PFSK-1 (cell line): ENCODE results near the gene FAIM2.

Source experiments
- FOXP2 ChIP-seq: optimal IDR thresholded peaks from 2 replicates; pipeline ENCODE3; 2011; ENCODE audit warnings: borderline replicate concordance, control low read depth, inconsistent platforms; ENCODE audit not compliant: insufficient read depth; ENCODE audit errors: extremely low read length, extremely low read depth
- REST ChIP-seq, 2 experiments: IDR thresholded peaks; 2 replicates each; pipeline versions ENCODE4 v1.6.1 to v1.8.0; 2011 to 2012; ENCODE audit warnings: low read depth in 2 of 2, low read length in 2 of 2, control low read depth in 1 of 2, inconsistent platforms in 1 of 2, mild to moderate bottlenecking in 1 of 2, moderate library complexity in 1 of 2; ENCODE audit not compliant: insufficient read depth in 1 of 2
- SIN3A ChIP-seq: IDR thresholded peaks from 2 replicates; pipeline ENCODE4 v1.6.1; 2012; ENCODE audit warnings: mild to moderate bottlenecking, low read length, moderate library complexity, borderline replicate concordance; ENCODE audit not compliant: insufficient read depth
- TAF1 ChIP-seq: IDR thresholded peaks from 2 replicates; pipeline ENCODE4 v1.6.1; 2012; ENCODE audit warnings: low read length, control low read depth, borderline replicate concordance; ENCODE audit not compliant: insufficient read depth

- no peak for TF ChIP-seq FOXP2
- TF ChIP-seq TAF1: no peak
- TF ChIP-seq REST (IDR thresholded peaks at IDR 0.05; ENCODE audit: insufficient read depth in 1 of 2, low read depth in 2 of 2, low read length in 2 of 2): no peak
- TF ChIP-seq SIN3A: no peak
These were observed 18.8 kb upstream of the FAIM2 start for GRCh38 chr12:49922349-49923034.
